Measurements from ENCODE around the gene SKAP1.

- TF ChIP-seq CTCF (conservative IDR thresholded peaks at IDR 0.05) (peak; percentile 98), EZH2 (IDR thresholded peaks at IDR 0.05; ENCODE audit: low read depth) (no peak)
These were observed 27.2 kb upstream of the SKAP1 start for GRCh38 chr17:48457080-48457836.
